ENCODE results near the gene SIK2.

- TF ChIP-seq TOX (CRISPR knock-in tag; IDR thresholded peaks at IDR 0.05; ENCODE audit: borderline replicate concordance) (no peak), BACH2 (CRISPR knock-in tag; IDR thresholded peaks at IDR 0.05; ENCODE audit: borderline replicate concordance) (no peak), POU6F1 (CRISPR knock-in tag; IDR thresholded peaks at IDR 0.05; ENCODE audit: borderline replicate concordance, low read depth) (no peak), PATZ1 (CRISPR knock-in tag; IDR thresholded peaks at IDR 0.05; ENCODE audit: borderline replicate concordance) (no peak), TSHZ2 (CRISPR knock-in tag; IDR thresholded peaks at IDR 0.05) (no peak), CREB5 (CRISPR knock-in tag; IDR thresholded peaks at IDR 0.05; ENCODE audit: low read depth) (no peak), ZNF70 (CRISPR knock-in tag; IDR thresholded peaks at IDR 0.05) (no peak), ESRRG (CRISPR knock-in tag; IDR thresholded peaks at IDR 0.05) (no peak), GLIS3 (CRISPR knock-in tag; IDR thresholded peaks at IDR 0.05) (no peak), OSR1 (CRISPR knock-in tag; IDR thresholded peaks at IDR 0.05) (no peak)
These were observed 147.4 kb downstream of the SIK2 start for GRCh38 chr11:111749646-111750045.
